DND-41 (cell line): Measurements from ENCODE around the gene FASTKD3.

Experiments used
- ATAC-seq: fragments of 200-7000 bp; cut with Tn5 transposase; 3 replicates; pipeline ENCODE4 v1.9.1; 2021; ENCODE audit warnings: low read depth; ENCODE audit not compliant: insufficient read depth
- DNase-seq: peaks from one replicate; pipeline ENCODE4 v3.0.0-alpha.2; 2020
- H2AFZ ChIP-seq: 2 replicates; pipeline ENCODE4 v1.6.0; 2012; ENCODE audit warnings: low read depth, low read length
- H3K27ac ChIP-seq: 2 replicates; pipeline ENCODE4 v1.5.1; 2012; ENCODE audit warnings: low read length, inconsistent platforms
- H3K27me3 ChIP-seq: fragments of 200-600 bp; sonication (generic); 2 replicates; pipeline ENCODE4 v1.6.0; 2012; ENCODE audit warnings: low read length, mild to moderate bottlenecking, inconsistent platforms; ENCODE audit not compliant: insufficient read depth, poor library complexity
- H3K36me3 ChIP-seq: 2 replicates; pipeline ENCODE4 v1.5.1; 2012; ENCODE audit warnings: low read length, inconsistent platforms; ENCODE audit not compliant: insufficient read depth
- H3K4me1 ChIP-seq: 2 replicates; pipeline ENCODE4 v1.5.1; 2012; ENCODE audit warnings: mild to moderate bottlenecking, low read length; ENCODE audit not compliant: insufficient read depth
- H3K4me2 ChIP-seq: 2 replicates; pipeline ENCODE4 v1.6.0; 2012; ENCODE audit warnings: mild to moderate bottlenecking, moderate library complexity, low read length, inconsistent platforms; ENCODE audit not compliant: insufficient read depth
- H3K4me3 ChIP-seq, 2 experiments: fragments of 200-600 bp in 1 of 2; shearing (Covaris generic) in 1 of 2; 2 replicates each; pipeline ENCODE4 v1.5.1; 2012 to 2016; ENCODE audit warnings: inconsistent platforms in 2 of 2, low read length in 2 of 2, mild to moderate bottlenecking in 2 of 2, low read depth in 1 of 2, moderate library complexity in 1 of 2
- H3K79me2 ChIP-seq: 2 replicates; pipeline ENCODE4 v1.6.0; 2012; ENCODE audit warnings: low read length, inconsistent platforms; ENCODE audit not compliant: insufficient read depth
- H3K9ac ChIP-seq: 2 replicates; pipeline ENCODE4 v1.6.0; 2012; ENCODE audit warnings: low read depth, mild to moderate bottlenecking, inconsistent platforms, low read length, moderate library complexity
- H3K9me3 ChIP-seq: 2 replicates; pipeline ENCODE4 v1.5.1; 2012; ENCODE audit warnings: low read length, moderate library complexity, mild to moderate bottlenecking, inconsistent platforms; ENCODE audit not compliant: insufficient read depth, severe bottlenecking
- H4K20me1 ChIP-seq: 2 replicates; pipeline ENCODE4 v1.6.0; 2012; ENCODE audit warnings: low read length; ENCODE audit not compliant: insufficient read depth
- CTCF ChIP-seq: IDR thresholded peaks from 2 replicates; pipeline ENCODE4 v1.5.1; 2012; ENCODE audit warnings: borderline replicate concordance, low read length, moderate library complexity, mild to moderate bottlenecking; ENCODE audit not compliant: poor library complexity, severe bottlenecking; ENCODE audit errors: extremely low read depth
- EZH2 ChIP-seq: IDR thresholded peaks from 3 replicates; pipeline ENCODE4 v1.6.1; 2012; ENCODE audit warnings: borderline replicate concordance, low read depth, mild to moderate bottlenecking, moderate library complexity, low read length, inconsistent platforms; ENCODE audit not compliant: severe bottlenecking

FASTKD3 gene

GRCh38 chr5:7910738-7911428, 42.1 kb upstream of the FASTKD3 start:
- no peak overlapping the region for H3K9ac ChIP-seq
- TF ChIP-seq CTCF (no peak), EZH2 (no peak)
- H3K4me3 ChIP-seq: no peak overlapping the region

GRCh38 chr5:7908317-7908716, 39.5 kb upstream of the FASTKD3 start:
- Histone ChIP-seq H4K20me1 (no peaks in the 10 kb centered on the region), H3K79me2 (no peaks in the 10 kb centered on the region), H3K4me1 (no peaks in the 10 kb centered on the region), H3K4me3 (no peak overlapping the region), H3K36me3 (peaks cover 9% of the 10 kb centered on the region), H3K4me2 (no peak overlapping the region), H3K9me3 (peaks cover 19% of the 10 kb centered on the region), H2AFZ (no peak overlapping the region), H3K27ac (no peak overlapping the region), H3K9ac (no peak overlapping the region), H3K27me3 (no peaks in the 10 kb centered on the region)
- ATAC-seq (no peak), DNase-seq (no peak)
- no peak for TF ChIP-seq EZH2
- TF ChIP-seq CTCF: no peak

More at GRCh38 chr5:7910738-7911428, 42.1 kb upstream of the FASTKD3 start:
- no peaks in the 10 kb centered on the region for H3K27me3 ChIP-seq
- H3K79me2 ChIP-seq: no peaks in the 10 kb centered on the region
- no peaks in the 10 kb centered on the region for H3K4me1 ChIP-seq
- H4K20me1 ChIP-seq: no peaks in the 10 kb centered on the region
- H3K4me2 ChIP-seq: no peak overlapping the region
- ATAC-seq (no peak), DNase-seq (no peak)
- H3K36me3 ChIP-seq: peaks cover 7% of the 10 kb centered on the region
- H3K9me3 ChIP-seq: peaks cover 19% of the 10 kb centered on the region
- H2AFZ ChIP-seq: no peak overlapping the region
- no peak overlapping the region for H3K27ac ChIP-seq

GRCh38 chr5:7907612-7908011, 38.8 kb upstream of the FASTKD3 start:
- H4K20me1 ChIP-seq: no peaks in the 10 kb centered on the region
- no peak overlapping the region for H3K4me3 ChIP-seq
- H3K79me2 ChIP-seq: no peaks in the 10 kb centered on the region
- ATAC-seq: no peak
- H3K9ac ChIP-seq: no peak overlapping the region
- no peak overlapping the region for H3K4me2 ChIP-seq
- H3K4me1 ChIP-seq: no peaks in the 10 kb centered on the region
- no peak overlapping the region for H2AFZ ChIP-seq
- H3K9me3 ChIP-seq: peaks cover 18% of the 10 kb centered on the region
- H3K36me3 ChIP-seq: peaks cover 15% of the 10 kb centered on the region
- no peak overlapping the region for H3K27ac ChIP-seq
- H3K27me3 ChIP-seq: no peaks in the 10 kb centered on the region
- DNase-seq: no peak
- no peak for TF ChIP-seq EZH2
- TF ChIP-seq CTCF: no peak

GRCh38 chr5:7904170-7904569, 35.3 kb upstream of the FASTKD3 start:
- TF ChIP-seq EZH2 (no peak), CTCF (no peak)
- Histone ChIP-seq H3K27me3 (no peaks in the 10 kb centered on the region), H3K79me2 (no peaks in the 10 kb centered on the region), H4K20me1 (no peaks in the 10 kb centered on the region), H3K27ac (no peak overlapping the region), H3K4me2 (no peak overlapping the region), H3K4me1 (no peaks in the 10 kb centered on the region), H3K4me3 (no peak overlapping the region), H2AFZ (no peak overlapping the region), H3K9me3 (peaks cover 14% of the 10 kb centered on the region), H3K36me3 (peaks cover 44% of the 10 kb centered on the region), H3K9ac (no peak overlapping the region)
- DNase-seq: no peak
- ATAC-seq: no peak
